SH-SY5Y (cell line): ENCODE data around the gene CREB3L2.

Source experiments
- GATA2 ChIP-seq: IDR thresholded peaks from 2 replicates; pipeline ENCODE4 v1.6.1; 2011; ENCODE audit warnings: mild to moderate bottlenecking, low read depth, low read length
- GATA3 ChIP-seq: IDR thresholded peaks from 2 replicates; pipeline ENCODE4 v1.6.1; 2011; ENCODE audit warnings: low read depth, mild to moderate bottlenecking, low read length, moderate library complexity

CREB3L2 gene

GRCh38 chr7:137987018-137987349 is 14.9 kb downstream of the CREB3L2 start:
- no peak for TF ChIP-seq GATA3
- TF ChIP-seq GATA2, result no peak

DNA sequence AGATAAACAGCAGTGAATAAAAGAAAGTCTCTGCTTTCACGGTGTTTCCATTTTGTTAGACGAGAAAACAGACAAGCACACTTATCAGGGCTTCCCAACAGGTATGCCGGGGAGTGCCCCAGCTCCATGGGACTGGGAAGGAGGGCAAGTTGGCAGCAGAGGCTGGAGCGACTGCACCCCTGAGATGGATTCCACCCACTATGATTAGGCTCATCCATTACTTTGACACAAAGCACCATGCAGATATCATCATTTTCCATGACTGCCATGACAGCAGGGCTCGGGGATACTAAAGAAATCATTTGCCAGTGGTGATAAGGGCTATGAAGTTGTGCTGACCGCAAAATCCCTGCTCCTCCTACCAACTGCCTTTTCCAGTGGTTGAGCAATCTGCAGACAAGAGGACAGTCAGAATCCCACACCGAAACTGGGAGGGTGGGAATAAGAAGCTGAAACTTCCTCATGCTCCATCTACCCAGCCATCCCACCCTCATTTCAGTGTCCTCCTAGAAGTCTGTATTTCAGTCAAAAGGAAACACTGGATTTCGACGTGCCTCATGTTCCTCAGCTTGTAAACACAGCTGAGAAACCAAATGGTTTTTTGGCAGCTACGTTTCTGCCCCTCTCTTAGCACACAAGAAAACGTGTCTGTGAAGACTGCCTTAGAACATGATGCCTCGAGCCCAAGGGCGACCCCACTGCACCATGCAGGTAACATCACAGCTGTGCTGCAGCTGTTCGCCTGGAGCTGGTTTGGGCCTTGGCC is 15.5 kb downstream of the CREB3L2 start:
- TF ChIP-seq GATA2, result no peak
- TF ChIP-seq GATA3, result no peak

- TF ChIP-seq GATA2, result no peak
- TF ChIP-seq GATA3, result no peak
Measured at GRCh38 chr7:137985897-137986251, 16.0 kb downstream of the CREB3L2 start.

DNA sequence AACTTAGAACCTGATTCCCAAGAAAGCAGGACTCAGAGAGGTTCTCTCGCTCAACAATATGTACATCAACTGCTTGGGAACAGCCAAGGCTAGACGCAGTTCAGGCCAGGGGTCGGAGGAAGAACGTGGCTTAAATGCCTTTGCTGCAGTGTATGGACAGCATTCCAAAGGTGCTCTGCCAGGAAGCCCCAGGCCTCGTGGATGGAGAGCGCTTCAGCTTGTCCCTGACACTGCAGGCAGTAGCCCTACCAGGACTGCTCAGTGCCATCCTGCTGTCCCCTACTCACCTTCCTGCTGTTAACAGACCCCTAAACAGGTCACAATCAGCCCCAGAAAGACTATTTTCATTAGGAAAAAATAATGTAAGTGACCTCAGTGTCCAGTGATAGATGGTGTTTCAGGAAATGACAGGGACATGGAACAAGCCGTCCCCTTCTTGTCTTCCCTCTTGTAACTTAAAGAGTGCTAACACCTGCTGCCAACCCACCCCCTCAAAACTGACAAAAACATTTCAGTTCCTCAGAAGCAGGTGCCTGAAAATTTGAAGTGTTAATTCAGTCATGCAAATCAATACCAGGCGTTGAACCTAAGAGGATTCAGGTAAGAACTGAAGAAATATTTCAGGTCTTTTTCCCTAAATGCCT is 16.5 kb downstream of the CREB3L2 start:
- TF ChIP-seq GATA3, result no peak
- no peak for TF ChIP-seq GATA2

GRCh38 chr7:137984181-137985041 is 17.5 kb downstream of the CREB3L2 start:
- TF ChIP-seq GATA3 (no peak), GATA2 (no peak)

DNA sequence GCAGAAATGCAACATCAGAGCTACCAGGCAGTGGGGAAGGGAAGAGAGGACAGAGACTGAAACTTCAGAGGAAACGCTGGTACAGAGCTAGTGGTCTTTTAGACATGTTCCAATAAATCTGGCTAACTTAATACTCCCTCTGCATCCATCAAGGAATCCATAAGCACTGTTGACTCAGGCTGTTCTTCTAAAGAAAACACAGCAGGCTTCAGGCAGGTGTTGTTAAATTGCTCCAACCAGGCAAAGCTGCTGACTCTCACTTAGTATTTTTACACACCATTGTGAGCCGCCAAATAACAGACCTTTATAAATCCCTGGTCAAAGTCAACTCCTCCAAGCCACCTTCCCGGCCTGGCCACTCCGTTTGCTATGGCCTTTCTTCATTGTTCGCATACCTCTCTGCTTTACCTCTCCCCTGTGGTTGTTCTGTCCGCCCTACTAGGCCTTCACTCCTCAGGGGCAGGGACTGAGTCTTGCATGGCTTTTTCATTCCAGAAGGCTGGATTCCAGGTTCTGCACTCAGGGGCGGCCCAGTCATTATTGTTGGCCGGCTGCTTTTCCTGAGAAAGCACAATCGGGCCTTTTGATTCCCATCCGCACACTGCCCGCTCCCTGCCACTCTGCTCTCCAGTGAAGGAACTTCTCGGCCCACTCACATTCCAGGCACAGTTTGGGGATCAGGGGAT is 18.4 kb downstream of the CREB3L2 start:
- no peak for TF ChIP-seq GATA2
- no peak for TF ChIP-seq GATA3

DNA sequence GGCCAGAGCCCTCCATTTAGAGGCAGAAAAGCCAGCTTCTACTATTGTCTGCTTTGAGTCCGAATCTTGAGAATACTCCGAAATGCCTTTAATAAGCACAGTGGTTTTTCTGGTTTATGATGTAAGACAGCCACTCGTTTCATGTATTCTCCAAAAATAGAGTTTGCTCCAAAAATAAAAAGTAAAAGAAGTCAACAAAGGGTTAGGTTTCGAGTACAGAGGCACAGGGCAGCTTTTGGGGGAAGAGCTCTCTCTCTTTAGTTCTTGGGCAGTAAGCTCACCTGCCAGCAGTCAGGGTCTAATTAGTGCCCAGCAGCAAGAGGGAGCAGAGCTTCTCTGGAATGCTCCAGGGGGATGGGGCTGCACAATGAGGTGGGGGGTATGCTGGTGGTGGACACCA is 20.2 kb downstream of the CREB3L2 start:
- no peak for TF ChIP-seq GATA3
- no peak for TF ChIP-seq GATA2

DNA sequence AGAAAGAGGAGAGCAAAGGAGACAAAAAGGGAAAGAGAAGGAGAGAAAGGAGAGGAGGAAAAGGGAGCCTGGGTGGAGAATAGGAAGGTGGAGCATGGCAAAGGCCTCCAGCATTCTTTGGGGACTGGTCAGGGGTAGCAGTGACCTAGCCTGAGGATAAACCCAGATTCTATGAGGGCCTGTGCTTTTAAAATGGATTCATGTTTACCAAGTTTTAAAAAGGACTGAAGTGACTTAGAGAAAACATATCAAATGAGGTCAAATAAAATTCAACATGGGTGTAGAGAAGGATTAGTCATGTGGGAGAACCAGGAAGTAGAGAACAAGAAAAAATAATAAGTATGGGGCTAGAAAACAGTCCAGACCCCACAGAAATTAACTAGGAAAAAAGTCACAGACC is 20.7 kb downstream of the CREB3L2 start:
- no peak for TF ChIP-seq GATA3
- no peak for TF ChIP-seq GATA2

DNA sequence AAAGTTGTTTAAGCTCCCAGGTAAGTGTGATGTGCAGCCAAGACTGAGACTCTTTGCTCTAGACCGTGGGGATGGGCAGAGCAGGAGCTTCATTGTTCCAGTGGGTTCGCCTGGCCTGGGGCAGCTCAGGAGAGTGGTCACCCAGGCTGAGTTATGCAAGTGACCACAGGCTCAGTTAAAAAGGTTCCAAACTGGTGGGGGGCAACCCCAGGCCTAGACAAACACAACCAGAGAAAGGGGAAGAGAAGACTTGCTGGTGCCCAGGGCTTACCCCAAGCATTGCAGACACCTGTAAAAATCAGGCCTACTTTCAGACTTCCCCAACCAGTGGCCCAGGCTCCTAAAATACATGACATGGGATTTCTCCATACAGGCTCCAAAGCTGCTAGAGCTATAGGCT is 21.6 kb downstream of the CREB3L2 start:
- TF ChIP-seq GATA2, result no peak
- no peak for TF ChIP-seq GATA3

DNA sequence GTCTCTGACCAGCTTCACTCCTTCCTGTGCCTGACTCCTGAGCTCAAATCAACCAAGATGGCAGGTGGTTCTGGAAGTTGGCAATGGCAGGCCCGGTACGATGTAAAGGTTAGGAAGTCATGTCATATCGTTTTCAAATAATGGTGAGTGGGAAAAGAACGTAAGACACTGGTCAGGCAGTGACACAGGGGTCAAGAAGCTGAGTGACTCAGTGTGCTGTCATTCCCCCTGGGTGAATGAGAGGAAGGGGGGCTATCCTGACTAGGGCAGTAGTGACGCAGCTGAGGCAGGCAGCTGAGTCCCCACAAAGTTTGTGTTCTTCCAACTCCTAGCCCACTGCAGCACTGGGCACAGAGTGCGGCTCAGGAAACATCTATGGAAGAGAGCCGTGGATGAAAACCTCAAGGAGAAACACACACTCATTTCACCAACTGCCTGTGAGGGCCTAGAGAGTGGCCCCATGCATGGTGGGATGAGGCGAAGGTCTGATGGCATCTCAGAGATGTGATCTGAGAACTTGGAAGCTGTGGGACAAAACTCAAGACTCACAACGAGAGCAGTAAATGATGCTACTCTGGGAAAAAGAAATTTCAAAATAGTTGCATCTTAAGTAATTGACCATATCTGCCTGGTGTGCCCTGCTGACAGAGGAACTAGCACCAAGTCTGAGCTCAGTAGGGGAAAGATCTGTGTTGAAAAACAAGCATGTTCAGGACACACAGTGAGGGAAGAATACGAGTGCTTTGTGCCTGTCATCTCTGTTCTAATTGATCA is 23.2 kb downstream of the CREB3L2 start:
- TF ChIP-seq GATA2 (no peak), GATA3 (no peak)

GRCh38 chr7:137977173-137977572 is 24.7 kb downstream of the CREB3L2 start:
- TF ChIP-seq GATA2 (no peak), GATA3 (no peak)

- TF ChIP-seq GATA3 (no peak), GATA2 (no peak)
Measured at GRCh38 chr7:137976696-137977095, 25.2 kb downstream of the CREB3L2 start.

DNA sequence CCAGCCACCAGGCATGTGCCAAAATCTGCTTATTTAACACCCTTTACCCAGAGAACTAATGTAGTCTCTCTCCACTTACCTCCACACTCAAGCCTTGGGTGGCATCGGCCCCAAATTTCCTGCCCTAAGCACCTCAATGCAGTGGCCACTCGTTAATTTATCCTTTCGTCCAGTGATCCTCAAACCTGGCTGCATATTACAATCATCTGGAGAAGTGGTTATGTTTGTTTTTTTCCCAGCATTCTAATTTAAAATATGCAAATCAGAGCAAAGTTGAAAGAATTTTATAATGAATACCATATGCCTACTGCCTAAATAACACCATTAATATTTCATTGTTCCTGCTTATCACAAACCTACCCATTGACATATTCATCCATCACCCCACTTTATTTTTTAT is 25.7 kb downstream of the CREB3L2 start:
- TF ChIP-seq GATA3, result no peak
- TF ChIP-seq GATA2, result no peak
